Activated T-helper 9 cell treated with anti-CD3 and anti-CD28 coated beads, Interleukin-2, amount 50 U/mL, for 16 hours (primary cell): ENCODE data around the gene INPP4B.
"Not testable (repeated sequence)": the region's sequence is repeated elsewhere in the genome, so short reads cannot be mapped to it uniquely, and the experiment has no call there.

Experiments
- DNase-seq: peaks from one replicate; pipeline ENCODE4 v3.0.0-alpha.2; 2020; ENCODE audit warnings: low read depth

The INPP4B gene

DNA sequence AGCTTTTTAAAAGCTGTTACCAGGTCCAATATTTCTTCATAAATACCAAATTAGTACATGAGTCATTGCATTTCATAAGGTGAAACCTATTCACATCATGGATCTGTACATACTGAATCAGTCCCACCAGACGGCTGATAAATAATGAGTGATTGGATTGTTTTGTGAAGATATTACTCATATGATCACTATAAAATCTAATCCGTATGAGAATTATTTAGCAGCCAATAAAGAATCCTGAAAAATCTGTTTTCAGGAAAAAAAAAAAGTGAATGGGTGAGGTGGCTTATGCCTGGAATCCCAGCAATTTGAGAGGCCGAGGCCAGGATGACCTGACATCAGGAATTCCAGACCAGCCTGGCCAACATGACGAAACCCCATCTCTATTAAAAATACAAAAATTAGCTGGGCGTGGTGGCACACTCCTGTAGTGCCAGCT is 438.1 kb downstream of the INPP4B start:
- no peak for DNase-seq

DNA sequence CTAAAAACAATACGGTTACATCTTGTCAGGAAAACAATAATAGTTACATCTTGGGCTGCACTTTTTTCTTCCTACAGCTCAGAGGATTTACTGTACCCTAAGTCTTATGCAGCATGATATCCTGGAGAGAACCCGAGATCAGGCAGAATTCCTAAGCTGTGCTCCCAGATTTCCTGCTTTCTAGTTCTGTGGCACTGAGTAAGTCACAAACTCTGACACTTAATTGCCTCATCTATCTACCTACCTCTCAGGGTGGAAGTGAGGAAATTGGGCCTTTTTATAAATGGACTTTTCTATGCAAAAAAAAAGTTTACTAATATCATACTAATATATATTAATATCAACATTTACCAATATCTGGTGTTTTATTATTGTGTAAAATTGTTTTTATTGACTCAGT is 438.5 kb downstream of the INPP4B start:
- DNase-seq: no peak

DNA sequence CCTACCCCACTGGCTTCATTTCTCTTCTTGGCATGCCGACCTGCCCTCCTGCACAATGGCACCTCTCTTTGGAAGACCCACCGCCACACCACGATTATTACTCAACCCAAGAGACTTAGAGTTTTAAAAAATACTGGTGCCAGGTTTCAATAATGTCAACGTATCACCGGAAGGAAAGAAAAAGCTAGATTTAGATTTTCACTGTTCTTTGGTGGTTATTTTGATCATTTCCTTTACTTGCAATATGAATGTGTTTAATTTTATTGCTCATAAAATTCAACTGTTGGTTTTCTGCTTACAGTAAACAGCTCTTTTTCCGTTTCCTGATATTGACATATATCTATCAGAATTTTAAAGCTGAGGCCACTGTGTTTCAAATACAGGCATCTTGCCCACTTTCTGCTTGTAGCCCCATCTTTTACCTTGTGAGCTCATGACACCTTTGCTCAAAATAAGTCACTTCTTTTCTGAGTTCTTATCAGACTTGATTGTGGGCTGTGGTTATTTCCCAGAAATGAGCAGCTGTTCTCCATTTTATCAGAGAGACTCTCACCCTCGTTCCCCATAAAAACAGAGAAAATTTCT is 439.1 kb downstream of the INPP4B start:
- DNase-seq: no peak

DNA sequence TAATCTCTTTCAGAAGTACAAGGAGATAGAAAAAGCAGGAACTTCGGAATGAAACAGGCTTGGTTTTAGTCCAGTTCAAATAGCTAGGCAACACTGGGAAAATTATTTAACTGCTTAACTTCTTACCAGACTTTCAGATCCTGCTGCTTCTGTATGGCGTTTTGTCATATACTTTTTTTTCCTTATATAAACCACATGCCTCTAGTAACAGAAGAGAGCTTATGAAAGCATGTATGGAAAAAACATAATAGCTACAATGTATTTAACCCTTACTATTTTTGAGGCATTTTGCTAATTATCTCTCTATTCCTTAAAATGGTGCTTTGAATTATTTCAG is 439.6 kb downstream of the INPP4B start:
- DNase-seq: no peak

DNA sequence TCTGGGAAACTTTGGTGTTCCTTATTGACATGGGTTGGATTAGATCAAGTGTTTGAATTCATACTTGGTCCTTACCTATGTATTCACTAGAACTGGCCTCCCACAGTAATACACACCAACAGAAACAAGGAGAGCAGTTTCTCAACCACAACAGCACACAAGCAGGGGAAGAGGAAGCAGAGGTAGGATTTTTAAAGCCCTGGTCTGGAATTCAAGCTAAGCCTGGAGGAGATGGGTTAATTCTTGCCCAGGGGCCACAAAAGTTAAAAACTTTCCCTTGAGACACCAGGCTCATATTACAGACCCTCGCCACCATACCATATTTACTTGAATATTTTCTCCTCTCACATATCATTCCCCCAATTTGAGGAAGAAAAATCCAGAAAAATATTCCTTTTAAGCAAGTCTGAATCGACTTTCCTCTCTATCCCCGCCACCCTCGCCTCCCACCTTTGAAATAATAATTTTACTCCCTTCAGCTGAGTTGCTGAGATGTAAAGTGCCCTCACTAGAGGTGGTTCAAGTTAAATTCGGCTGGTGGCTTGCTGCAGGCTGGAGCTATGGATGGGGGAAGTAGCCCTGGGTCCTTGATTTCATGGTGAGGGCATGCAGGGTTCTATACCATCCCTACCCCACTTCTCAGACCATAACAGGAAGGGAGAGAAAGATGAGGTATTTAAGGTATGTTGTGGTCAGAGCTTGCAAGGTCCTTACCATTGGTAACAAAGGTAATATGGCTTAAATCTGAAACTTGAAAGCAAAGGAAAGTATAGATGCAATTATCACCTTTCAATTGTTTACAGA is 440.2 kb downstream of the INPP4B start:
- DNase-seq: no peak

DNA sequence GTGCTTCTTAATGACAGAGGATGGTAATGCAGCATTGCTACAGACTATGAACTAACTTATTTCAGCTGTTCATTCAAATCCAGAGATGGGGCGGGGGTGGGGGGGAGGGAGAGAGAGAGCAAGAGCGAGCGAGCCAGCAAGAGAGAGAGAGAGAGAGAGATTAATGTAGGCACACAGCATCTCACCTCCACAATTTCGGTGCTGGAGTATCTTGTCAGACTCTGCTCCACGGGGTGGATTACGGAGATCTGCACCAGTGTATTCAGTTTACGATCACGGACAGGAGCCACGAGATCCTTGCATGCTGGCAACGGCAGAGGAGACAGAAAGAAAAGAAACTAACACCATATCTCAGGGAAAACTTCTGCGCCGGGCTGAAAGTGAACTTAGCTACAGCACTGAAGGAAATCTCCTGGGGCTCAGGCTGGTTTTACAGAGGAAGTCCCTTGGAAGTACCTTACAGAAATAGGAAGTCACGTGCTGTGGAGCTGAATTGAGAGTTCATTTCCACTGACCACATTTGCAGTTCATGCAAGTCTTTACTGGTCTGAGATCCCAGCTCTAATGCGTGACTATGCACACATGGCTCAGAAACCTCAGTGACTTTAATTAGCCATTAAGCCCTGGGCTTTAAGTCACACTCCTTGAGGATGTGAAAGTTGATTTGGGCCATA is 440.9 kb downstream of the INPP4B start:
- peak; percentile 38 for DNase-seq

DNA sequence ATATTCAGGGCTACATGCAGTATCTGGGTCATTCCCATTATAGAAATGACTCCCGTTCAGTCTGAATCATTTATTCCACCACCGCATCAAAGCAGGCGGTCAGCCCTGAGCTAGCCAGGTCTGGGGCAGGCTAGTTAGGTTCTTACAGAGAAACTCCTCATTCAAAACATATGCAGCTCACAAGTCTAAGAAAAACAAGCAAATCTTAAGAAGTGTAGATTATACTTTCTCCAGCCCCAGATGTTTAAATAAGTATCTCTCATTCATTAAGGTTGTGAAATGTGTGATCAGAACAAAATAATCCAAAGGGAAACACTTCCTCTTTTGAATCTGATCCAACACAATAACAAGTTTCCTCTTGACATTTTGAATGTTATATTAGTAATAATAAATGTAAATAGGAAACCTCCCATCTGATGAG is 441.9 kb downstream of the INPP4B start:
- no peak for DNase-seq

DNA sequence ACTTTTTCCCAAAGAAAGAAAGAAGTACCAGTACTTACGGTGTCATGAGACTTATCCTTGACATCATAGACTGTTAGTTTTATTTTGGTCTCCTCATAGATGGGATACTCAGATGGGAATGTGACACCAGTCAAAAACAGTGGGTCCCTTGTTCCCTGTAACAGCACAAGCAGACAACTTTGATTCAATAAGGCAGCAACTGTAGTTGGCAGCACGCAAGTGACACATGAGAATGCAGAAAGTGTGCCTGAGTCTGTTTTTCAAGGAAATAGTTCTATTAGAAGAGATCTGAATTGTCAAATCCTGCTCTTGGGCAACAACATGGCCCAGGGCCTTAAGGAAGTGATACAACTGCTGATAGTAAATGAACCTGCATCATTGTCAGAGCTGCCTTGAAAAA is 443.2 kb downstream of the INPP4B start:
- DNase-seq: no peak

DNA sequence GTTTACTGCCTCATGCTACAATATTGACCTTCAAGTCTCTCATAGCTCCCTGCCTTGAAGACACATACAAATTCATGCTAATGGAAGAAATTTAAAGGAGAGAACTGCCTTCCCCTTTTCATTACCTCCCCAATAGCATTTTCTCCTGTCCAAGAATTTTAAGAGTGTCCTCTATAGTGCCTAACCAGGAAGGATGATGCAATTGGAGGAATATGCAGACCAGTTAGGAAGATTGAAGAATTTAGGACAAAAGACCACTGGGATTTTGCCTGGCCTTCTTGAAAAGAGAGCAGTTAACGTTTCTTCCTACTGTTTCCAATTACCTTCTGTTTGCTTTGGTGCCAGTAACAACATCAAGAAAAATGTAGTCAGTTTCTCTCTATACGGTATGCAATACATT is 443.9 kb downstream of the INPP4B start:
- DNase-seq: no peak

DNA sequence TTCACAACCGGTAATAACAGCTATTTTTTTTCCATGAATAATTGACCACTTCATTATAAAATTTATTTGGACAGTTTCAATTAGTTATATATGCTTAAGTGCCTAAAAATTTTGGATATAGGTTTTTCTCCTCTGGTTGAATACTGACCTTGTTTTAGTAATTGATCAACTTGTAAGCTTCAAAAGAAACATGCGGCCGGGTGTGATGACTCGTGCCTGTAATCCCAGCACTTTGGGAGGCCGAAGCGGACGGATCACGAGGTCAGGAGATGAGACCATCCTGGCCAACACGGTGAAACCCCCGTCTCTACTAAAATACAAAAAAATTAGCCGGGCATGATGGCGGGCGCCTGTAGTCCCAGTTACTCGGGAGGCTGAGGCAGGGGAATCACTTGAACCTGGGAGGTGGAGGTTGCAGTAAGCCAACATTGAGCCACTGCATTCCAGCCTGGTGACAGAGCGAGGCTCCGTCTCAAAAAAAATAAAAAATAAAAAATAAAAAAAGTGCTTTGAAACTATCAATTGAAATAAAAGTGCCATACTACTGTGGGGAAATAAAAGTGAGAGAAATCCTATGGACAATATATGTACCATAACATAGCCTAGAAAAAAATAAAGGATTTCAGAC is 448.6 kb downstream of the INPP4B start:
- not testable (repeated sequence) for DNase-seq

DNA sequence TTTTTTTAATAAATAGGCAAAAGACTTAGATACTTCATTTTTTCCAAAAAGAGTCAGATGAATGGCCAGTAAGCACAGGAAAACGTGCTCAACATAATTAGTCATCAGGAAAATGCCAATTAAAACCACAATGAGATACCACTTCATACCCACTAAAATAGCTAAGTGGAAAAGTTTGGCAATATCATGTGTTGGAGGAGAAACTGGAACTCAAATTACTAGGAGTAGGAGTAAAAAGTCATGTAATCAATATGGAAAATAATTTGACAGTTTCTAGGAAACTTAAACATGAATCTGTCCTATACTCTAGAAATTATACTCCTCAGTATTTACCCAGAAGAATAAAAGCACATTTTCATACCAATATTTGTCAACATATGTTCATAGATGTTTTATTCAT is 449.8 kb downstream of the INPP4B start:
- no peak for DNase-seq

DNA sequence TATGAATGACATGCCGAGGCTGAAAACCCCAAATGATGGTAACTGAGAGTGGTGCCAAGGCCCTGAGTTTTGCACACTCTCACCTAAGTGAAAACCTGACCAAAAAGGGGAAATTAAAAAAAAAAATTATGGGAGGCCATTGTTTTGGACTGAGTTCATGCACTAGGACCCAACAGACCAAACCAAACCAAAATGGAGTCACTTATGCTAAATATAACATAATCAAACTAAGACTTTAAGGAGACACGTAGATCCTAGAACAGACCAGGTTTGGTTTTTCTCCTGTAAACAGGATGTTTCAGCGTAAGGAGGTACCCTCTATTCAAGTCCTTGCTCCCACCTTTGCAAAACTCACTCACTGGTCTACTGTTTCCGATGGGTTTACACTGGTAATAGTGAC is 453.0 kb downstream of the INPP4B start:
- no peak for DNase-seq

DNA sequence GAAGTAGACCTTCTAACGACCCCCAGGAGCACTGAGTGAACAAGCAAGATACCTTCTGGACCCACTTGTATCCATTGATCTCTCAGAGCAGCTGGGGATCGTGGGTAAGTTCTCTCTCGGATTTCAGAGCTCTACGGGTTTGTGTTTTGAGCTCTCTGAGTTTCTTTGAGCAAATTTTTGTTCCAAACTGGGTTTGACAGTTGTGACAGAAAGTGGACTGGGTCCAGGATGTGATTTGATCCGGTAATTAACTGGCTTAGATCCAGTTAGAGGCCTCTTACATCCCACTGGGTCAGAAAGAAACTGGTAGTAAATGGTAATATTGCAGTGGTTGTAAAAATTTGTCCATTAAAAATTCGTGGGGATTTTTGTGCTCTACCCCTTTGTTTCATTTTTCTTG is 459.2 kb downstream of the INPP4B start:
- DNase-seq: no peak

DNA sequence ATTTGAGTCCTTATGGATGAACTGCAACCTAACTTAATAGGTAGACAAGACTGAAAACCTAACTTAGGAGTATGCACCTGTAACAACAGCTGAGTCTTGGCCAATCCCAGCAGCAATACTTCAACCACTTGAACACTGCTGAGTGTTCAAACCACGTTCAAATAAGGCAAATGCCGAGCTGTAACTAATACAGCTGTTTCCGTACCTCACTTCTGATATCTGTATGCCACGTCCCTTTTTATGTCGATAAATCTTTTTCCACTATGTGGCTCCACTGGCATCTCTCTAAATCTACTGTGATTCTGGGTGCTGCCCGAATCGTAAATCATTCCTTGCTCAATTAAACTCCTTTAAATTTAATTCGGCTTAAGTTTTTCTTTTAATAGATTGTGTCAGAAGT is 459.7 kb downstream of the INPP4B start:
- no peak for DNase-seq

DNA sequence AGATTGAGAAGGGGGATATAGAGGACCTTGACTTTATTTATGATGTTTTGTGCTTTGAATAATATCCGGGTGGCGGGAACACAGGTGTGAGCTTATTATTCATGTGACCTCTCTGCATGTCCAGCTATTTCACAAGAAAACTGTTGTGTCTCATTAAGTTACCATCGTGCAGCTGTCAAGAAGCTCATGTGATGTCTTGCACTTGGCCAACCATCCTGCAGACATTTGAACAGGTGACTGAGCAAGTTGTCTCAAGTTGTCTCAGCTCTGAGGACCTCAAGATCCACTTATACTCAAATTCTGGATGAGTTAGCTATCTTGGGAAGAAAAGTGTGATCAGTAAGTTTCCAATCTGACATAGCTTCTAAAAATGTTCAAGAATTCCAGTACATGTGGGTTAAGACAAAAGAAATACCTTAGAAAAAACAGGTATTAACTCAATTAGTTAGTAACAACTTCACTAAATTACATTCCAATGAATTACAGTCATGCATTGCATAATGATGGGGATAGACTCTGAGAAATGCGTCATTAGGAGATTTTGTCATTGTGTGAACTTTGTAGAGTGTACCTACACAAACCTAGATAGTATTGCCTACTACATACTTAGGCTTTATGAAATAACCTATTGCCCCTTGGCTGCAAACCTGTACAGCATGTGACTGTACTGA is 462.2 kb downstream of the INPP4B start:
- no peak for DNase-seq

DNA sequence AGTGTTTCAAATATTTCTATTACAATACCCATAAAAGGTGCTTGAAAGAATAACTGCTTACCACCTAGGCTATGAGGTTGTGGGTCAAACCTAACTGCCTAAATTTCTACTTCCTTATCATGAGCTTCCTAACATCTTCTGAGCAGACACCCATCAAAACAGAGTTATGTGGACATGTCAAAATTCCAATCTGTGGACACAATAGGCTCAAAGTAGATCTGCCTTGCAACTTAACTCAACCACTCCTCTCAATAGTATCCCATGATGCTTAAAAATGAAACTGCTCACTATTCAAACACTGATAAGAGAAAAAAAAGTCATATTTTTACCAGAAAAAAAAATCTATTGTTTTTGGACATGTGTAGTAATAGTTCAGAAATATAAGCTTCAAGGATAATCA is 462.7 kb downstream of the INPP4B start:
- DNase-seq: no peak

DNA sequence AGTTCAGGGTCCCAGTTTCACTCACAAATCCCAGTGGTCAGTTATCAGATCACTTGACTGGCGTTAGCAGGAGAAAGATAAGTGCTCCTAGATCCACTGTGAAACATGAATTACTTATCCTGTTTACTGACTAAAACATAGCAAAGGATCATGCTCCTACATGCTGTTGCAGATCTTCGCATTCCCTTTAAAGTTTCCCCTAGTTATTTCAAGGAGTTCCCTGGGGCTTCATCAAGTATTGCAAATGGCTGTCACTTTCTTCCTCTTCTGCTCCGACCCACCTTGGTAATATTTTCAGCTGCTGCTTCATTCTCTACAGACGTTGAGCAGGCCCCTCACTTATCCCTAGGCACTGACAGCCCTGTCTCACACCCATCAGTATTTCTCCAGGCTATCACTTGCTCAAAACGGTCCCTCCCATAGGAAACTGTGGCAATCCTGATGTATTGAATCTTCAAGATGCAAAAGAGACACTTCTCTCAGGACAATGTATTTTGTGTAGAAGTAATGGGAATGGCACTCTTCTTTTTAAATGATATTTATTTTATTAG is 466.0 kb downstream of the INPP4B start:
- no peak for DNase-seq

DNA sequence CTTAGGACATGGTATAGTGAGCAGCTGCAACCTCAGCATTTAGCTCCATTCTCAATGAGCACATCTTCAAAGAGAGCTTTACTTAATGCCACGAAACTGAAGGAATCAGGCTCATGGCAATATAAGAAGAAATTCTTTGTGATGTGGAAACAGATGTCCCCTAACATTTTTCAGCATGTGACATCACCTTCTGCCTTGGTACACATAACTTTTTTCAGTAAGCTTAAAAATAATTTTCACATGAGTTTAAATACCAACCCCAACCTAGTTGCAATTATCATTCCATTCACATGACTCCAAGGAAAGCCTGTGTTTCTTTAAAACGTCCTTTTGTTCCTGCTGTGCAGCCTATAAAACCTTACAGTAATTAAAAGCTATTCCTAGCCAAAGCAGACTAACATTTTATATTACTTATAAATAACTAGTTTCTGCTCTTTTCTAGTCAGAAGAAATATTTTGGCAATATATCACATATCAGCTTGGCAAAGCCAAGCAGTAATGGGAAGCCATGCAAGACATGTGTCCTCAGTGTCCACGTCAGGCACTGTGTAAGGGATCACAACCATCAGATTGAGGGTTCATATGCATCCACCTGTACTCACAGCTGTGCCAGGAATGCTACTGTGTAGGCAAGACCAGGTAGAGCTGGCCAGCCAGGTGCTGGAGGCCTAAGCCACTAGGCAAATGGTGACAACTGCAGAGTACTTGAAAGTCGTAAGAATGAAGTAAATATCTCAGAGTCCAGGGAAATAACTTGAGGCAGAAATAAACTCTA is 466.6 kb downstream of the INPP4B start:
- DNase-seq: no peak

DNA sequence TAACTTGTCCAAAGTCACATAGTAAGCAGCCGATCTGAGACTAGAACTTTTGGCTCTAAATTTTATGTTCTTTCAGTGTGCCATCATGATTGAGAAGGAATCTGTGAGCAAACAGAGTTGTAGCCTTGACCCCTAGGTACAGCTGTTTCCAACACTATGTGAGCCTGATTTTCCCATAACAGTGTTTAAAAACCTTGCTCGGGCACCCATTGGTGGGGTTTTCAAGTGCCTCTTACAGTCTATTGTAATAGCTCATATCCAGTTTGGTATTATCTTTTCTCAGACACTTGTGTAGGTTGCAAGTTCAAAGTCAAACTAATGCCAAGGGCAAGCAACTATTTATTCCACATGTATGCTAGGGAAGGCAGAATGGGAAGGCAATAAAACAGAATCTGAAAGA is 467.9 kb downstream of the INPP4B start:
- DNase-seq: no peak

DNA sequence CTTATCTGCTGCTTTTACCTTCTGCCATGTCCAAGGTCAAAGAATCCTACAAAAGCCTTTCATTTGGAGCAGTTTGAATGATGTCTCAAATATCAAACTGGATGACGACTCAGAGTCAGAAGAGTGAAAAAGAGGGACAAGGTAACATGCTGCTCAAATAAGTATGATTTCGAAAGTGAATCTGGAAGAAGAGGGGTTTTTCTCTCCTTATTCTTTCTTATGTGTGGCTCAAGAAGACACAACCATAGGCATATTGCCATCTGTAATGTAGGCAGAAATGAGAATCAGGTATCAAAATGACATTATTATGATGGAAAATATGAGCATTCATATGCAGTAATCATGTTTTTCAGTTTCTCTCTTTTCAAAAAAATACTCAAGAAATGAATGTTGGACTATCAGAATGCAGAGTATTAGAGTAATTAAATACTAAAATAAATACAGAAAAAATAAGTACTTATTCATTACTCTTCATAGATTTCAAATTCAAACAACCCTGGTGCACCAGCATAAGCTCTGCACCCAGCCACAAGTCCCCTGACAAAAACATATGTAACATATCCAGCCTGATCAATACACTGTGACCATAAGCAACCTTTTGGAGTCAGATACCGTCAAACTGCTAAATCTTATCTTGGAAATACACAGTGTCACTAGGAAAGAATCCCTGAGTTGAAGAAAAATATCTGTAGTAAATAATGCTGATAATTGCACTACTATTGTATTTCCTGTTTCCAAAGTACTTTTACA is 468.6 kb downstream of the INPP4B start:
- DNase-seq: no peak

DNA sequence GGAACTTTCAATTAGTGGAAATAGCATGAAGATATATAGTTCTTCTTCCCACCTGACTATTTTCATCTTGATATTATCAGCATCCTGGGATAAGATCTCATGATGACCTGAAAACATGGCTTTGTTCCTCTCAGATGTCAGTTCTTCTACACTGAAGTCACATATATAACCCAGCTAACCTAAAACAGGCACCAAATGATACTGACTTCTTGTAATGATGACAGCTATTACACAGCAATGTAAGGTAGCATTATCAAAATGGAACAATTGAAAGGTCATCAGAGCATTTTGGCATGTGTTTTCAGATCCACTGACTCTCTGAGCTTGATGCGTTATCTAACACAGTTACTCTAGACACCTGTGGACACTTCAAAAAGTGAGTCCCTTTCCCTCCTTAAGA is 469.9 kb downstream of the INPP4B start:
- no peak for DNase-seq
